NB4 (cell line): ENCODE results near the gene SRRM2.

Source experiments
- DNase-seq: peaks from one replicate; pipeline ENCODE4 v3.0.0; 2010; ENCODE audit warnings: low read depth
- H3K4me3 ChIP-seq: one replicate; pipeline ENCODE4 v1.5.1; 2011; ENCODE audit warnings: mild to moderate bottlenecking, low read depth, low read length, moderate library complexity
- CTCF ChIP-seq: IDR thresholded peaks from one replicate; pipeline ENCODE4 v1.5.1; 2012; ENCODE audit warnings: low read depth, low read length
- MAX ChIP-seq: IDR thresholded peaks from 2 replicates; pipeline ENCODE4 v1.6.1; 2011; ENCODE audit warnings: low read depth, low read length
- MYC ChIP-seq: IDR thresholded peaks from 2 replicates; pipeline ENCODE4 v1.6.1; 2011; ENCODE audit warnings: low read depth, low read length
- POLR2A ChIP-seq: IDR thresholded peaks from 2 replicates; pipeline ENCODE4 v1.6.1; 2011; ENCODE audit warnings: mild to moderate bottlenecking; ENCODE audit not compliant: insufficient read length; ENCODE audit errors: extremely low read depth

Gene SRRM2

GRCh38 chr16:2748757-2749455 lies 3.5 kb upstream of the SRRM2 start:
- DNase-seq, result no peak
- H3K4me3 ChIP-seq, result no peak overlapping the region
- TF ChIP-seq MAX (no peak), POLR2A (no peak), CTCF (no peak), MYC (no peak)

- no peak for DNase-seq
- TF ChIP-seq CTCF, result no peak
- H3K4me3 ChIP-seq, result no peak overlapping the region
Measured at GRCh38 chr16:2749476-2749875, 3.0 kb upstream of the SRRM2 start.

GRCh38 chr16:2749936-2750335 lies 2.5 kb upstream of the SRRM2 start:
- no peak for DNase-seq
- H3K4me3 ChIP-seq, result no peak overlapping the region
- TF ChIP-seq CTCF (no peak), MAX (no peak), POLR2A (no peak), MYC (no peak)

- no peak for TF ChIP-seq MYC
- peak; percentile 75 for TF ChIP-seq POLR2A
- TF ChIP-seq MAX, result no peak
- TF ChIP-seq CTCF, result no peak
- H3K4me3 ChIP-seq, result peak overlapping the region; percentile 94
- DNase-seq, result peak; percentile 93
Measured at GRCh38 chr16:2751577-2752034, 832 bp upstream of the SRRM2 start.

GRCh38 chr16:2752850-2753732 lies 653 bp downstream of the SRRM2 start:
- peak; percentile 87 for DNase-seq
- H3K4me3 ChIP-seq, result peak overlapping the region; percentile 99
- TF ChIP-seq POLR2A, result no peak
- peak; percentile 68 for TF ChIP-seq MYC
- TF ChIP-seq CTCF, result no peak
- no peak for TF ChIP-seq MAX
